WERI-Rb-1 (cell line): ENCODE data around the gene ACVR2B.

Experiments used
- DNase-seq: peaks from one replicate; pipeline ENCODE4 v3.0.0-alpha.2; 2020
- H3K27ac ChIP-seq: fragments of 250-450 bp; sonication (Bioruptor Pico); 2 replicates; pipeline ENCODE4 v1.5.1; 2020; ENCODE audit warnings: mild to moderate bottlenecking, moderate library complexity
- H3K27me3 ChIP-seq: fragments of 250-450 bp; sonication (Bioruptor Pico); 2 replicates; pipeline ENCODE4 v1.5.1; 2021; ENCODE audit warnings: mild to moderate bottlenecking, low read depth, moderate library complexity; ENCODE audit not compliant: insufficient read depth, severe bottlenecking
- H3K36me3 ChIP-seq: fragments of 250-450 bp; sonication (Bioruptor Pico); 2 replicates; pipeline ENCODE4 v1.5.1; 2020; ENCODE audit warnings: mild to moderate bottlenecking, moderate library complexity
- H3K4me3 ChIP-seq: 2 replicates; pipeline ENCODE4 v1.5.1; 2011; ENCODE audit warnings: low read depth, mild to moderate bottlenecking, control low read depth, low read length
- H3K9me3 ChIP-seq: fragments of 250-450 bp; sonication (Bioruptor Pico); 2 replicates; pipeline ENCODE4 v1.5.1; 2021; ENCODE audit warnings: mild to moderate bottlenecking, moderate library complexity; ENCODE audit not compliant: severe bottlenecking
- TF ChIP-seq, protein P1 (sequence below): IDR thresholded peaks from 2 replicates; pipeline ENCODE4 v1.5.1; 2011; ENCODE audit warnings: low read depth, mild to moderate bottlenecking, control low read depth, inconsistent platforms, low read length

The ACVR2B gene

GRCh38 chr3:38460377-38461270 is 6.9 kb downstream of the ACVR2B start:
- Histone ChIP-seq H3K4me3 (no peak overlapping the region), H3K27ac (no peak overlapping the region), H3K9me3 (no peaks in the 10 kb centered on the region), H3K27me3 (no peaks in the 10 kb centered on the region), H3K36me3 (no peaks in the 10 kb centered on the region)
- DNase-seq = no peak
- TF ChIP-seq, protein P1, sequence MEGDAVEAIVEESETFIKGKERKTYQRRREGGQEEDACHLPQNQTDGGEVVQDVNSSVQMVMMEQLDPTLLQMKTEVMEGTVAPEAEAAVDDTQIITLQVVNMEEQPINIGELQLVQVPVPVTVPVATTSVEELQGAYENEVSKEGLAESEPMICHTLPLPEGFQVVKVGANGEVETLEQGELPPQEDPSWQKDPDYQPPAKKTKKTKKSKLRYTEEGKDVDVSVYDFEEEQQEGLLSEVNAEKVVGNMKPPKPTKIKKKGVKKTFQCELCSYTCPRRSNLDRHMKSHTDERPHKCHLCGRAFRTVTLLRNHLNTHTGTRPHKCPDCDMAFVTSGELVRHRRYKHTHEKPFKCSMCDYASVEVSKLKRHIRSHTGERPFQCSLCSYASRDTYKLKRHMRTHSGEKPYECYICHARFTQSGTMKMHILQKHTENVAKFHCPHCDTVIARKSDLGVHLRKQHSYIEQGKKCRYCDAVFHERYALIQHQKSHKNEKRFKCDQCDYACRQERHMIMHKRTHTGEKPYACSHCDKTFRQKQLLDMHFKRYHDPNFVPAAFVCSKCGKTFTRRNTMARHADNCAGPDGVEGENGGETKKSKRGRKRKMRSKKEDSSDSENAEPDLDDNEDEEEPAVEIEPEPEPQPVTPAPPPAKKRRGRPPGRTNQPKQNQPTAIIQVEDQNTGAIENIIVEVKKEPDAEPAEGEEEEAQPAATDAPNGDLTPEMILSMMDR = no peak

- H3K36me3 ChIP-seq = no peaks in the 10 kb centered on the region; the same call in none of the 2 replicates
- no peak for DNase-seq
- H3K4me3 ChIP-seq = no peak overlapping the region
- TF ChIP-seq, protein P1 = no peak
- no peak overlapping the region for H3K27ac ChIP-seq
- H3K9me3 ChIP-seq = peaks cover 13% of the 10 kb centered on the region
- H3K27me3 ChIP-seq = no peaks in the 10 kb centered on the region
These were observed 12.0 kb downstream of the ACVR2B start for GRCh38 chr3:38465588-38466154.

GRCh38 chr3:38468765-38469164 is 15.1 kb downstream of the ACVR2B start:
- no peak overlapping the region for H3K4me3 ChIP-seq
- H3K27ac ChIP-seq = no peak overlapping the region
- peaks cover 13% of the 10 kb centered on the region for H3K9me3 ChIP-seq
- DNase-seq = no peak
- H3K27me3 ChIP-seq = no peaks in the 10 kb centered on the region
- TF ChIP-seq, protein P1 = no peak
- no peaks in the 10 kb centered on the region; the same call in none of the 2 replicates for H3K36me3 ChIP-seq

GRCh38 chr3:38469852-38470251 is 16.2 kb downstream of the ACVR2B start:
- TF ChIP-seq, protein P1 = no peak
- no peak for DNase-seq
- no peaks in the 10 kb centered on the region; the same call in none of the 2 replicates for H3K36me3 ChIP-seq
- no peaks in the 10 kb centered on the region for H3K27me3 ChIP-seq
- H3K4me3 ChIP-seq = no peak overlapping the region
- H3K9me3 ChIP-seq = peaks cover 13% of the 10 kb centered on the region
- H3K27ac ChIP-seq = no peak overlapping the region

- no peaks in the 10 kb centered on the region for H3K27me3 ChIP-seq
- no peak for DNase-seq
- no peak overlapping the region for H3K27ac ChIP-seq
- no peak overlapping the region for H3K4me3 ChIP-seq
- H3K36me3 ChIP-seq = no peaks in the 10 kb centered on the region; the same call in none of the 2 replicates
- TF ChIP-seq, protein P1 = no peak
- H3K9me3 ChIP-seq = peaks cover 13% of the 10 kb centered on the region
These were observed 17.7 kb downstream of the ACVR2B start for GRCh38 chr3:38471260-38471857.
